HG03378 (cell line): ENCODE data around the gene IL10RB.

Experiments
- ATAC-seq: cut with Tn5 transposase; IDR thresholded peaks from one replicate; pipeline ENCODE4 v1.9.1; 2021; ENCODE audit warnings: mild to moderate bottlenecking, moderate library complexity; ENCODE audit not compliant: unreplicated experiment

The IL10RB gene

GRCh38 chr21:33265664-33266049 is 510 bp upstream of the IL10RB start:
- peak; percentile 36 for ATAC-seq

GRCh38 chr21:33266789-33267135 is 595 bp downstream of the IL10RB start:
- ATAC-seq = no peak

DNA sequence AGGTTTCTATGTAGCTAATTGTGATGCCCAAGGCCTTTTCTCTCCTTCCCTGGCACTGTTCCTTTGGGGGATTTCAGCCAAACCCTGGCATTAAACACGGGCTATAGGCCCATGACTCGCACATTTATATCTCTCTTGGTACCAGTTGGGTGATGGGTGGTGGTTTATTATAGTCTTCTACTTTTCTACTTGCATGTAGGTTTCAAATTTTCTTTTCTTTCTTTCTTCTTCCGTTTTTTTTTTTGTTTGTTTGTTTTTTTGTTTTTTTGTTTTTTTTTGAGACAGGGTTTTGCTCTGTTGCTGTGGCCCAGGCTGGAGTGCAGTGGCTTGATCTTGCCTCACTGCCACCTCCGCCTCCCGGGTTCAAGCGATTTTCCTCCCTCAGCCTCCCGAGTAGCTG is 1.1 kb downstream of the IL10RB start:
- ATAC-seq = no peak

DNA sequence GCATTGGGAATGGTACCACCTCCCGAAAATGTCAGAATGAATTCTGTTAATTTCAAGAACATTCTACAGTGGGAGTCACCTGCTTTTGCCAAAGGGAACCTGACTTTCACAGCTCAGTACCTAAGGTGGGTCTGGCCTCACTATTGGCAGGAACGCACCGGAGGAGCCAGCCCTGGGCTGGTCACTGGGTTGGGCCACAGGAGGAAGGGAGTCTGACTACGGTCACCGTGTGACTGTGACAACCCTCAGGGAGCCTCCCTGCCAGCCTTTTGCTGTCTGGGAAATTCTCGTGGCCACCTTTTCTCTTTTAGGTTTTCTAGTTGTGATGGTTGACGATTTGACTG is 2.2 kb downstream of the IL10RB start:
- peak; percentile 9 for ATAC-seq

GRCh38 chr21:33268737-33269441 is 2.7 kb downstream of the IL10RB start:
- ATAC-seq = peak; percentile 66

DNA sequence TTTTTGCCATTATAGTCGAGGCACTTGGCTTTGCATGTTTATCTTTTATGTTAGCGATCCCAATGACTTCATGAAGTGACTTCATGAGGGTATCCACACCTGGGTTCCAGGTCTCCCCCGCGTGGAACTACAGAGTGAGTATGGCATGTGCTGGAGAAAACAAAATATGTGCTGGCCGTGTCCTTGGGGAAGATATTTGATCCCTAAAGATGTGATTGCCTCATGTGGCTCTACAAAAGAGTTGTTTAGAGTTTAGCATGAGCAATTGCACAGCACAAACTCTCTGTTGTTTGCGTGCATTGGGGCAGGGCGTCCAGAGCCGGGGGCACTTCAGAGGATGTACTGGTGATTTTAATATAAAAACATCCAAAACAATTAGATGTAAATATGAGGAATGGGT is 4.8 kb downstream of the IL10RB start:
- no peak for ATAC-seq

- ATAC-seq = no peak
These were observed 6.9 kb downstream of the IL10RB start for GRCh38 chr21:33273044-33273443.

- ATAC-seq = no peak
These were observed 12.6 kb downstream of the IL10RB start for GRCh38 chr21:33278721-33279120.

GRCh38 chr21:33279330-33279820 is 13.2 kb downstream of the IL10RB start:
- no peak for ATAC-seq

DNA sequence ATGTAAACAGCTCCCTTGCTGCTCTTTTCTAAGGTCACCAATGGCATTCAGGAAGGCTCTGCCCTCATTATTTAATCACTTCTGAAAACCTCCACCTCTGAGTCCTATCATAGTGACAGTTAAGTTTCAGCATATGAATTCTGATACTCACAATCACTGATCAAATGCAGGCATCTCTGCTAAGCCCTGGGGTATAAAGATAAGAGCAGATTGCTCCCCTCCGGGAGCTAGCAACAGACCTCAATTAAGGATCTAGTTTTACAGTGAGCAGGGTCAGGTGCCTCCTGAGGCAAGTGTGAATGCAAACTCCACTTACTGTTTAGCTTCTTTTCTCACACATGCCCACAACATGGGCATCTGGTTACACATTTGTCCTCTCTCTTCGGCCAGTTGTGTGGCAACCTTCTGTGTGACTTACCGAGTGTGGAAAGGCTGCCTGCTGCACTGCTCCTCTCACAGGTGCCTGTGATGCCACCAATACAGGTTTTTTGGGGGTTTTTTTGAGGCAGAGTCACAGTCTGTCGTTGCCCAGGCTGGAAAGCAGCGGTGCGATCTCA is 15.0 kb downstream of the IL10RB start:
- ATAC-seq = no peak

GRCh38 chr21:33283203-33283602 is 17.0 kb downstream of the IL10RB start:
- ATAC-seq = no peak

DNA sequence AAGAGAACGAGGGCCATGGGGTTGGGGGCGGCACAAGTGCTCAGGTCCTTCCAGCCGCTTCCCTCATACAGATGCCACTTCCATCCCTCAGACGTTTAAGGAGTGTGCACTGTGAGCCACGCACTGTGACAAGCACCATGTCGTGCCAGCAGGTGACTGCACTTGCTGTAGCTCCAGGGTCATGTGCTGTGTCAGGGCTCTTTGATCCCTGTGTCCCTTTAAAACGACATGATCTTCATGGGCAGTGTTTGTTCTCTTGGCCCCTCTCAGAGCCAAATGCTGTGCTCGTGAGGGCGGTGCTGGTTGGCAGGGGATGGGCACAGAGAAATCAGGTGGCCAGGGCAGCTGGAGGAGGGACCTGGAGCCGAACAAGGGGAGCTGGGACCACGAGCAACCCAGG is 19.9 kb downstream of the IL10RB start:
- ATAC-seq = no peak

DNA sequence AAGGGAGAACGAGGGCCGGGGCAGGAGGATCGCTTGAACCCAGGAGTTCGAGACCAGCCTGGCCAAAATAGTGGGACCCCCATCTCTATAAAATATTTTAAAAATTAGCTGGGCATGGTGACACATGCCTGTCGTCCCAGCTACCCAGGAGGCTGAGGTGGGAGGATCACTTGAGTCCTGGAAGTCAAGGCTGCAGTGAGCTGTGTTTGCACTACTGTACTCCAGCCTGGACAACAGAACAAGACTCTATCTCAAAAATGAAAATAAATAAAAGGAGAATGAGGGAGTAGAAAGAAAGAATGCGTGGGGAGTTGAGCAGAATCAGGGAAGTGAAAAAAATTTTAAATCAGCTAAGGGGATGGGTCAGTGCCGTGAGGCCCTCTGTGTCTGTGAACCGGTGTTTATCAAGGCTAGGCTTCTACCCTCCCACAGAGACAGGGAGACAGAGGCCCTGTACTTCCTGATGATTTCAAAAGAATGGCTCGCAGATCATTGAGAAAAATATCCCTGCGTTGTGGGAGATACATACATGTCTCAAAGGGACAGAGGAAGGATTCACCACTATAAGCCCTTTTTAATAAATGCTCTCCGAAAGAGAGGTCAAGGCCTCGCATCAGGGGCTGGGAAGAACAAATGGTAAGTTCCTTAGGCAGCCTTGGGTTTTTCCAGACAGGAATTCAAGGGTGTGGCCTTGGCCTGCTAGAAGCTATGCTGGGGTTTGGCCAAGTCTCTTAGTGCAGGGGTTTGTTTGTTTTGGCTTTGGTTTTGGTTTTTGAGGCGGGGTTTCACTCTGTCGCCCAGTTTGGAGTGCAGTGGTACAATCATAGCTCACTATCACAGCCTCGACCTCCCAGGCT is 20.7 kb downstream of the IL10RB start:
- no peak for ATAC-seq

DNA sequence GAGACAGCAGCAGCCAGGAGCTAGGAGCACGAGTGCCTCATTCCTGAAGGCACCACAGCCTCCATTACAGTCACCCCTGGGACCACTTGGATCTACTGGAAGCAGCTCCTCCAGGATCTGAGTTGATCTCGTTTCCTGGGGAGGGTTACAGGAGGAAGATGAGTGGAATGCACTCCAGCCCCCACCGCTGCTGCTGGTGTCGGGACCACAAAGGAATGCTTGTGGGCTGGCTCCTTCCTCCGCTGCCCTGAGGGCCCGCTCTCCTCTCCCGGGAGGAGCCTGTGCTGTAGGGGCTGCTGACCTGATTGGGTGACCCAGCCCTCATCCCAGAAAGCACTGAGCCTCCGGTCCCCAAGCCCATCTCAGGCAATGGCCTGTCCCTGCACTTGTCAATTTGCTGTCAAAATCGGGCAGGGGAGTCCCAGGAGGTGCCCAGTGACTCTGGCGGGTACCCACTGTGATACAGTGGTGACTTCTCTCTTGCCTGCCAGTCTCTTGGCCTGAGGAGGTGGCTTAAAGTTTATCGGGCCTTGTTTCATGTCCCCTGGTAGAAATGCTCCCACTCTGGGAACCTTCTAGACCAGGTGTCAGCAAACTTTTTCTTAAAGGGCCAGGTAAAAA is 23.1 kb downstream of the IL10RB start:
- ATAC-seq = no peak

GRCh38 chr21:33290441-33290840 is 24.3 kb downstream of the IL10RB start:
- no peak for ATAC-seq

DNA sequence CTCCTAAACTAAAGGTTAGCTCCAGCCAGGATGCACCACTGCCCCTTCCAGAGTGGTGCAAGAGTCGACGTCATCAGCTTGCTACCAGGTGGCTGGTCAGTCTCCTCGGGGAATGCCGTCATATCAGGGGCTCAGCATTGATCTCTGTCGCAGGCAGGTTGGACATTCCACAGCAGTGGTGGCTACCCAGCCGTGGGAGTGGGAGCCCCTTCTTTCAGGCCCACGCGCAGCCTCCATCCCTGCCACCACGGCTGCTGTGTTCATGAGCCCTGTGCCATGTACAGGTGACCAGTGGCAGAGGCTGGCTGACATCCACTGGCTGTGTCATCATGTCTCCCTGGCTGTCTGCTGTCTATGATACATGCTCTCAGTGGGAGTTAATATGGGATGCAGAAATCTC is 25.5 kb downstream of the IL10RB start:
- no peak for ATAC-seq

- ATAC-seq = no peak
These were observed 26.6 kb downstream of the IL10RB start for GRCh38 chr21:33292724-33293123.

GRCh38 chr21:33293136-33293535 is 27.0 kb downstream of the IL10RB start:
- ATAC-seq = no peak

GRCh38 chr21:33293811-33294216 is 27.6 kb downstream of the IL10RB start:
- no peak for ATAC-seq

DNA sequence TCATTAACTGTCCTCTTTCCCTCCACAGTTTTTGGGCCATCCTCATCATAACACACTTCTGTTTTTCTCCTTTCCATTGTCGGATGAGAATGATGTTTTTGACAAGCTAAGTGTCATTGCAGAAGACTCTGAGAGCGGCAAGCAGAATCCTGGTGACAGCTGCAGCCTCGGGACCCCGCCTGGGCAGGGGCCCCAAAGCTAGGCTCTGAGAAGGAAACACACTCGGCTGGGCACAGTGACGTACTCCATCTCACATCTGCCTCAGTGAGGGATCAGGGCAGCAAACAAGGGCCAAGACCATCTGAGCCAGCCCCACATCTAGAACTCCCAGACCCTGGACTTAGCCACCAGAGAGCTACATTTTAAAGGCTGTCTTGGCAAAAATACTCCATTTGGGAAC is 30.0 kb downstream of the IL10RB start:
- no peak for ATAC-seq

DNA sequence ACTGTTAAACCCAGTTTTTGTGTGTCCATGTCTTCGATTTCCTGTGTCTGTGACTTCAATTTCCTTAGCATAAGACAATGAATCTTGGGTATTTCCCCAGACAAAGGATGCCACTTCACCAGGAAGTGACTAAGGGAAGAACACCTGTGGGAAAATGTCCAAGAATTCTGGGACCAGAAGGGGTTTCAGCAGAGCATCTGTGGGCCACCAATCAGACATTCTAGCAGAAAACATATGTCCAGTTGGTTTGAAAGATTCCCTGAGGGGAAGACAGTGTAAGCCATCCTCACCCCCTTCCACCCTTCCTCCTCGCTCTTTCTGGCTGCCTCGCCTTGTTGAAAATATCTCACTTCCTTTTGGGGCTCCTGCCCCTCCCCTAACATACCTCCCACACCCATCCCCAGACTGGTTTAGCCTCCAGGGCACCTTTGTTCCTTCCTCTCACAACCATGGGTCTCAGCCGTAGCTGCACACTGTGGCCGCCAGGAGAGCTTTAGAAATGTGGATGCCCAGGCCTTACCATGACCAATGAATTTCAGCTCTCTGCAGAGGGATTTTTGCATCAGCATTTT is 33.1 kb downstream of the IL10RB start:
- peak; percentile 78 for ATAC-seq
